Kidney (tissue), 14 donors: ENCODE measurements around the gene RAB4A. TPM values are rescaled to one million over a fixed set of nuclear protein-coding genes. Genes with fewer than 3 reads are reported as not detected.
A peak's percentile ranks its signal among the peaks of the same experiment; 100 is the strongest.

ENCODE experiments used
- DNase-seq, 5 donors: peaks; one replicate each; pipeline ENCODE4 v3.0.0-alpha.2; 2013 to 2020
- FAIRE-seq: peaks from 2 replicates; lab custom pipeline; 2012; peaks lifted over from hg19 to GRCh38; lab: Jason Lieb, UNC
- H3K27ac ChIP-seq, 2 donors: one replicate each; pipeline ENCODE4 v1.7.0; 2013; ENCODE audit warnings: low read depth in 2 of 2, low read length in 2 of 2, inconsistent platforms in 1 of 2
- H3K27me3 ChIP-seq: one replicate; pipeline ENCODE4 v1.7.1; 2013; ENCODE audit warnings: low read length, inconsistent platforms; ENCODE audit not compliant: control insufficient read depth, insufficient read depth
- H3K36me3 ChIP-seq, 3 donors: one replicate each; pipeline versions ENCODE4 v1.7.0 to v1.7.1; 2013; ENCODE audit warnings: low read length in 3 of 3, control low read depth in 1 of 3, inconsistent platforms in 1 of 3; ENCODE audit not compliant: insufficient read depth in 3 of 3, control insufficient read depth in 2 of 3
- H3K4me1 ChIP-seq, 3 donors: one replicate each; pipeline versions ENCODE4 v1.7.0 to v1.7.1; 2013; ENCODE audit warnings: low read length in 3 of 3, inconsistent platforms in 1 of 3, low read depth in 1 of 3; ENCODE audit not compliant: control insufficient read depth in 2 of 3, insufficient read depth in 2 of 3
- H3K4me3 ChIP-seq, 3 donors: one replicate each; pipeline versions ENCODE4 v1.7.0 to v1.8.1; 2013; ENCODE audit warnings: low read length in 3 of 3, control low read depth in 1 of 3, inconsistent platforms in 1 of 3
- H3K9ac ChIP-seq, 3 donors: one replicate each; pipeline versions ENCODE4 v1.7.0 to v1.7.1; 2013; ENCODE audit warnings: low read length in 3 of 3, control low read depth in 1 of 3, inconsistent platforms in 1 of 3
- H3K9me3 ChIP-seq, 3 donors: one replicate each; pipeline versions ENCODE4 v1.7.0 to v1.7.1; 2013; ENCODE audit warnings: low read length in 3 of 3, control low read depth in 1 of 3, inconsistent platforms in 1 of 3; ENCODE audit not compliant: control insufficient read depth in 2 of 3, insufficient read depth in 1 of 3
- CTCF ChIP-seq: IDR thresholded peaks from 3 replicates; pipeline ENCODE4 v1.5.1; 2012; ENCODE audit warnings: mild to moderate bottlenecking, moderate library complexity, borderline replicate concordance; ENCODE audit not compliant: insufficient read depth; ENCODE audit errors: extremely low read depth
- intact Hi-C: fragments of 100-400 bp; cut with DNase I; formaldehyde crosslinking; loops from one replicate; pipeline ENCODE4 v1.11.1; 2022
- polyA plus RNA-seq: library from polyadenylated mRNA; stranded (reverse); fragments of 350-450 nt; fragmentation: Illumina TruSeq; extraction: RNeasy Lipid Tissue Mini Kit (QIAGEN cat#74804); gene quantifications from one replicate; pipeline ENCODE4 v1.2.3, GENCODE V29; 2014; ENCODE audit warnings: low read depth, low replicate concordance; ENCODE audit not compliant: insufficient read depth
- total RNA-seq: library from RNA; stranded (reverse); fragmentation: NEBNext Ultra II Directional; extraction: Animal tissue kit (Norgen Biotek cat#: 25700); gene quantifications from one replicate; pipeline ENCODE4 v1.2.1, GENCODE V29; 2021
- donor health status: control.
- donor health status: control.
- donor health status: control.
- donor health status: control.
- donor health status: control.
- donor health status: DM: yes; HTN: yes; CAD: no.
- donor health status: Normal renal cell carcinoma (clear cell type).

RAB4A gene
- total and polyA plus RNA-seq, 2 donors from 2014 or later, result 38.3 to 56.0 TPM

DNA sequence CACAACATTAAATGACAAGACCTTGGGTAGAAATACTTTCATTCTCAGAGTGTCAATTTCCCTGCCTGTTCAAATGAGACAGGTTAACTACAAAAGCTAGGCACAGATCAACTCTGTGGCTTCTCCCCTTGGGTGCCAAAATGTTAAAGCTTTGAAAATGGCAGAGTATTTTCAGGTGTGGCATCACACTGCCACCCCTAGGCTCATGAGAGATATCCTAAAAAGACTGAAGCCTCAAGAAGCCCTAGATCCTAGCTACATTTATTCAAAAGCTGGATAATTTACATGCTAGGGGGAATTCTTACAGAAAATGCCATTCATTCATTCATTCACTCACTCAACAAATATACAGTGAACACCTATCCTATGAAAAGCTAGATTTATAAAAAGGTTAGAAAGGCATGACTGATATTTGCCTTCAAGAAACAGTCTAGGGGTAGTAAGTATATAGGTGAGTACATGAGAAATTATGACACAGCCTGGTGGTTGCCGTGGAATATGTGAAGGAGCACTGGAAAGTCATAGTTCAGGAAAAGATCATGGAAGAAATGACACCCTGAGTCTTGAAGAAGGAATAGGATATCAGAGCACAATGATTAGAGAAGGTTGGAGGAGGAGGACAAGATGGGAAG is 15.9 kb upstream of the RAB4A start:
- Histone ChIP-seq H3K36me3 (no peaks in the 10 kb centered on the region), H3K9ac (no peak overlapping the region), H3K27me3 (no peaks in the 10 kb centered on the region), H3K9me3 (no peaks in the 10 kb centered on the region), H3K4me1 (peaks cover 0 to 4% (median 3%) of the 10 kb centered on the region in 3 donors), H3K4me3 (no peak overlapping the region), H3K27ac (no peak overlapping the region)
- no peak for FAIRE-seq
- TF ChIP-seq CTCF, result peak; percentile 25
- DNase-seq, result peak in 2 of 5 donors; percentile 43 to 57
- intact Hi-C loops, result no loop called here

DNA sequence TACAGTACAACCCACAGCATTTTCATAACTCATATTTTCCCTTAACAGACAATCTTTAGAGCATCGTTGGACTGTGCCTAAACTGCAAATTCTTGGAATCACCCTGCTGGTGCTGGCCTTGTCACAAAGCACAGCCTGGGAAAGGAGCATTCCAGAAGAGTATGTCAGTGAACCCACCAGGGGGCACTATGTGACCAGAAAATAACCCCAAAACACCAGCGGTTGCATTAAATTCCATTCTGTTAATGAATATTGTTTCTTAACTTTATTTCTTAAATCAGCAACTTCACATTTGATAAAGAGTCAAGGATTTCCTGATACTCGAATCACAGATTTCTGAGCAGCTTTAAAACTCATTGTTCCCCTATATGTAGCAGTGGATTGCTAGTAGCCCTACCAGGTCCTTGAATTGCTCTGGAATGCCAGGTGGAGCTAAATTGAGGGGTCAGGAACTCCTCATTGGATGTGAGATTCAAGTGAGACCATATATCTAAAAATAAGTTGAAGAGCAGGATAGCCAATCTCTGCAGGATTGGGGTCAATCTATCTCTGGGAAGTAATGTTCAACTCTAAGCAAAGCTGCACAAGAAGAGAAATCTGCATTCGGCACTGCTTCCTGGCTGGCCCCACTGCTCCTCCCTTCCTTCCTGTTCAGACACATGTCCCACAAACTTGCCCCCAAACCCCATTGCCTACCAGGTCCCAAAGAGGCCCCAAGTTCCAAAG is 12.7 kb upstream of the RAB4A start:
- TF ChIP-seq CTCF, result peak; percentile 74
- Histone ChIP-seq H3K36me3 (no peaks in the 10 kb centered on the region), H3K4me3 (no peak overlapping the region), H3K27ac (no peak overlapping the region), H3K4me1 (peaks cover 0 to 4% (median 3%) of the 10 kb centered on the region in 3 donors), H3K9ac (no peak overlapping the region), H3K27me3 (no peaks in the 10 kb centered on the region), H3K9me3 (no peaks in the 10 kb centered on the region)
- intact Hi-C loops, result no loop called here
- peak in 4 of 5 donors; percentile 68 to 87 (median 82) for DNase-seq
- peak; percentile 86 for FAIRE-seq

DNA sequence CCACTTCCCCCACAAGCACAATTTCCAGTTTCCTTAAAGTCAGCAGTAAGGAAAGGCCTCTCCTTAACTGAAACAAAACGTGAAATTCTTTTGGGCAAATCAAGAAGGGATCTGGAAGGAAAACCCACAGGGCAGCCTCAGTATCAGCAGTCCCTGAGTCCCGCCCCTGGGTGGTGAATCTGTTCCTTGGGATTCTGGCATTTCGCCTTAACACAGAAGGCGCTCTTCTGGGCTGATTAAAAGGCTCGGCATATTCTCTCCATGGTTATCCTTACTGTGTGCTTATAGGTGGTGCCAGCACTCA is 12.2 kb upstream of the RAB4A start:
- Histone ChIP-seq H3K9ac (no peak overlapping the region), H3K4me3 (no peak overlapping the region), H3K27ac (no peak overlapping the region), H3K36me3 (no peaks in the 10 kb centered on the region), H3K9me3 (no peaks in the 10 kb centered on the region), H3K27me3 (no peaks in the 10 kb centered on the region), H3K4me1 (peaks cover 0 to 4% (median 3%) of the 10 kb centered on the region in 3 donors)
- TF ChIP-seq CTCF, result no peak
- FAIRE-seq, result no peak
- DNase-seq, result no peak
- intact Hi-C loops, result no loop called here
